Fibroblast of upper back skin (primary cell): ENCODE data around the gene WDR82.

Experiments used
- DNase-seq: peaks from one replicate; pipeline ENCODE4 v3.0.0-alpha.2; 2013

WDR82 gene

GRCh38 chr3:52253314-52254304 is 24.8 kb downstream of the WDR82 start:
- no peak for DNase-seq

GRCh38 chr3:52250122-52250521 is 28.3 kb downstream of the WDR82 start:
- DNase-seq: no peak

GRCh38 chr3:52249683-52250082 is 28.8 kb downstream of the WDR82 start:
- no peak for DNase-seq

GRCh38 chr3:52248816-52249547 is 29.5 kb downstream of the WDR82 start:
- DNase-seq: no peak

GRCh38 chr3:52248165-52248541 is 30.3 kb downstream of the WDR82 start:
- no peak for DNase-seq

GRCh38 chr3:52247409-52248164 is 30.9 kb downstream of the WDR82 start:
- no peak for DNase-seq

GRCh38 chr3:52246728-52247408 is 31.6 kb downstream of the WDR82 start:
- no peak for DNase-seq

GRCh38 chr3:52246264-52246620 is 32.2 kb downstream of the WDR82 start:
- no peak for DNase-seq

GRCh38 chr3:52245322-52246263 is 32.9 kb downstream of the WDR82 start, which contains the start of gene PPM1M:
PPM1M (plus strand) TSS chr3:52245759; CDS start chr3:52245825, 66 bp downstream.
- peak; percentile 55 for DNase-seq

GRCh38 chr3:52243791-52244628 is 34.4 kb downstream of the WDR82 start:
- DNase-seq: no peak

- DNase-seq: no peak
Observed at GRCh38 chr3:52242039-52242438, 36.4 kb downstream of the WDR82 start.

GRCh38 chr3:52240886-52241370 is 37.5 kb downstream of the WDR82 start:
- no peak for DNase-seq

- peak; percentile 93 for DNase-seq
Observed at GRCh38 chr3:52240059-52240885, 38.2 kb downstream of the WDR82 start.

- peak; percentile 80 for DNase-seq
Observed at GRCh38 chr3:52238761-52239701, 39.4 kb downstream of the WDR82 start, which contains the start of gene TWF2. TWF2 (minus strand) TSS chr3:52239158; CDS start chr3:52239016, 142 bp downstream.

- DNase-seq: no peak
Observed at GRCh38 chr3:52238193-52238760, 40.2 kb downstream of the WDR82 start.

GRCh38 chr3:52237657-52238172 is 40.7 kb downstream of the WDR82 start:
- peak; percentile 90 for DNase-seq

- no peak for DNase-seq
Observed at GRCh38 chr3:52237006-52237656, 41.3 kb downstream of the WDR82 start.
